ENCODE measurements around the gene TMEM238L.

TMEM238L gene

GRCh38 chr17:10772425-10773380 lies 31.2 kb downstream of the TMEM238L start:
- peak in 2 of 5 donors; percentile 6 to 8 for DNase-seq

GRCh38 chr17:10771148-10771547 lies 32.8 kb downstream of the TMEM238L start:
- no peak for DNase-seq

GRCh38 chr17:10769840-10770239 lies 34.1 kb downstream of the TMEM238L start:
- no peak for DNase-seq

- no peak for DNase-seq
Measured at GRCh38 chr17:10768750-10769251, 35.1 kb downstream of the TMEM238L start.

- DNase-seq = no peak
Measured at GRCh38 chr17:10767232-10767631, 36.7 kb downstream of the TMEM238L start.

GRCh38 chr17:10762037-10762436 lies 41.9 kb downstream of the TMEM238L start:
- no peak for DNase-seq

- no peak for DNase-seq
Measured at GRCh38 chr17:10761281-10761680, 42.6 kb downstream of the TMEM238L start.

GRCh38 chr17:10758062-10758461 lies 45.8 kb downstream of the TMEM238L start:
- no peak for DNase-seq

- no peak for DNase-seq
Measured at GRCh38 chr17:10757647-10758046, 46.3 kb downstream of the TMEM238L start.

- no peak for DNase-seq
Measured at GRCh38 chr17:10757067-10757466, 46.8 kb downstream of the TMEM238L start.

- no peak for DNase-seq
Measured at GRCh38 chr17:10756619-10757018, 47.3 kb downstream of the TMEM238L start.

GRCh38 chr17:10756185-10756584 lies 47.7 kb downstream of the TMEM238L start:
- no peak for DNase-seq

GRCh38 chr17:10755592-10756127 lies 48.2 kb downstream of the TMEM238L start:
- no peak for DNase-seq

GRCh38 chr17:10754861-10755591 lies 48.9 kb downstream of the TMEM238L start:
- DNase-seq = no peak

- DNase-seq = peak in 1 of 5 donors; percentile 5
Measured at GRCh38 chr17:10754109-10754508, 49.8 kb downstream of the TMEM238L start.

- no peak for DNase-seq
Measured at GRCh38 chr17:10752696-10753095, 51.2 kb downstream of the TMEM238L start.

- DNase-seq = no peak
Measured at GRCh38 chr17:10751563-10751962, 52.3 kb downstream of the TMEM238L start.

GRCh38 chr17:10750210-10750609 lies 53.7 kb downstream of the TMEM238L start:
- DNase-seq = no peak

- DNase-seq = no peak
Measured at GRCh38 chr17:10748531-10749181, 55.2 kb downstream of the TMEM238L start.

GRCh38 chr17:10745231-10745630 lies 58.7 kb downstream of the TMEM238L start:
- DNase-seq = no peak

Measured in T-helper 1 cell (primary cell).